Measurements from ENCODE around the gene USB1.

The USB1 gene

DNA sequence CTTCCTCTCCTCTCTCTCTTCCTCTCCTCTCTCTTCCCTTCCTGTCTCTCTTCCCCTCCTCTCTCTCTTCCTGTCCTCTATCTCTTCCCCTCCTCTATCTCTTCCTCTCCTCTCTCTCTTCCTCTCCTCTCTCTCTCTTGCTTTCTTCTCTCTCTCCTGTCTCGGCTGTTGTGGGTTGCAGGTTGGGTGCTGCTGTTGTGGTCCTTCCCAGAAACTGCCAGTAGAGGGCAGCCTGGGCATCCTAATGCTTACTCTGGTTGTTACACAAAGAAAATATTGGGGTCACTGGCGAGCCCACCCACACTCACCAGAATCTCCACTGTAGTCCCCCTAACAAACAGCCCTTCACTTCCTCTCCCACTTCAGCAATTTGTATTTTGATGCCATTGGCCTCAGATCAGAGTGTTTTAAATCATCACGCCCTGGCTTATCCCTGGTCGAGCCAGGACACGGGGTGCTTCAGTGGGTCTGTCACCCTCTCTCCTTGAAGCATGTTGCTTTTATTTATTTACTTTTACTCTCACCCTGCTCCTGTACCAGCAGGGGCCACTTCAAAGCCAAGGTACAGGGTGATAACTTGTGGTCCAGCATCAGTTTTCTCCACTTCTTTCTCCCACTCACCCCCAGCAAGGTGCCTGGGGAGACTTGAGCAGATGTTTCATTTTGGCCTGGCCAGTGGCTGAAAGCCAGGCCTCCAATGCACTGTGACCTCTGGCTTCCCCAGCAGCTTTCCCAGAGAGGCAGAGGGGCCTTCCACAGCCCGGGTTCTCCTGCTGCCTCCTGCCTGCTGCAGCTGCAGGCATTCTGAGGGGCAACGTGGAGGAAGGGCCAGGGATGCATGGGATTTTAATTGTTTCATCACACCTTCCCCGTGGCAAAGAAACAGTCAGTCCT, 19.7 kb downstream of the USB1 start:
- DNase-seq, result peak in 3 of 5 donors; percentile 37 to 58 (median 46)

DNA sequence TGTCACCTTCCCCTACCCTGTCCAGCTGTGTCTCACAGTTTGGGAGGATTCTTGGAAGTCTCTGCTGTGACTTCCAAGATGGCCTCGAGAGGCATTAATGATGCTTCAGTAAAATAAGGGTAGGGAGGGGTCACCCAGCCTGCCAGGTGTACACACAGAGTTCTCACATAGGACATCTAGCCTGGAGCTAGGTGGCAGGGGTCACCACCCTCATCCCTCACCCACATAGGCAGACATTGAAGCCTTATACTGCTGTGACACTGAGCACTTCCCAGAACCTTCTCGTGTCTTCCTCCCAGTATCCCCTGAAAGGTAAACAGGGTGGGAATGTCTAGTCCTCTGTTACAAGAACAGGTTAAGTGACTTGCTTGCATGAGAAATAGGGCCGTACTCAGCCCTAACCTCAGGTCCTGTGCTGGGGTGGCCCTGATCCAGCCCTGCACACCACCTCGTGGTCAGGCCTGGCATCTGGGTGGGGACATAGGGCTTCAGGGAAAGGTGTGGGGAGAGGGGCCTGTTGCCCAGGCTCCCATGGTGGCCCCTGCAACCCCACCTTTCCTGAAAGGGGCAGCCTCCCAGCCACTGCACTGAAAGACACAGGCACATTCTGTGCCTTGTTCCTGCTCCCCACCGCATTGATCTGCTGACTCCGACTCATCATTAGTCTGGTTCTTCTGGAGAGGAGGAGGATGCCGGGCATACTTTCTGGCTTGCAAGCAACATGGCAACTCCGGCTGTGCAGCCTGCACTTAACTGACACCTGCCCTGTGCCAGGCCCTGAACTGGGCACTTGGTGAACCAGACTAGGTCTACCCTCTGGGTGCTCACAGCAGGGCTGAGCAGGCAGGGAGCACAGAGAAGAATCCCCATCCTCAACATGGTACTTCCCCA, 20.7 kb downstream of the USB1 start:
- no peak for DNase-seq

DNA sequence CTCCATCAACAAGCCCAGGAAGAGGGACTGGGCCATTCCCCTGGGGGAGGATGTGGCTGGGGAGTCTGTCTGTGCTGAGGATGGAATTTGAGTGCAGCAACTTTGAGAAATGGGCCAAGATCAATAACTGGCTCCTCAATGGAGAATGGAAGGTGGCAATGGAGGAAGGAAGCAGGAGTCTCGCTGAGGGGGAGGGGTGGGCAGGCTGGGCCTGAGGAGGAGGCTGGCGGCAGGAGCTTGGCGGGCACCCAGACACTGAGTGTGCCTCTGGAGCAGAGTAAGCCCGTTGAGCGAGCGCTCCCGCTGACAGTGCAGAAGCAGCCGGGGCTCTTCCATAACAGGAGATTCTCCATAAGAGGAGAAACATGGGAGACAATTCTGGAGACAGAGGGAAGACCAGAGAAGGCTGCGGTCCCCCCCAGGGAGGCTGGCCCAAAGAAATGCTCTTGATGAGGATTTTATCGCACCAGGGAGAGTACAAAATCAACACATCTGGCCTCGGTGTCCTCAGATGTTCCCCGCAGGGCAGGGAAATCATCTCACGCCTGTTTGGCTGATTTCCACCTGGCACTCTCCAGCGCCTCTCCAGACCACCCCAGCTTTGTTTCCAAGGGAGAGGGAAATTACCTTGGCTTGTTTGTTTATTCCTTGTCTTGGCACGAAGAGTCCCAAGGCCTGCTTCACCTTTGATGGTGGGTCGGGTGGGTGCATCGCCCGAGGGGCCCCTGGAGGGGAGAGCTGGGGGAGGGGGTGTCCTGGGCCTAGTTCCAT, 21.6 kb downstream of the USB1 start:
- no peak for DNase-seq

GRCh38 chr16:58024486-58025350, 23.5 kb downstream of the USB1 start:
- DNase-seq, result peak in 2 of 5 donors; percentile 6 to 20

GRCh38 chr16:58025351-58026138, 24.3 kb downstream of the USB1 start, which contains the start of gene MMP15:
Gene MMP15, plus strand, starts transcription at chr16:58025754. Its CDS starts 597 bp downstream, at chr16:58026351.
- peak; percentile 43 to 61 (median 49) for DNase-seq

GRCh38 chr16:58026139-58026704, 25.0 kb downstream of the USB1 start:
- no peak for DNase-seq

DNA sequence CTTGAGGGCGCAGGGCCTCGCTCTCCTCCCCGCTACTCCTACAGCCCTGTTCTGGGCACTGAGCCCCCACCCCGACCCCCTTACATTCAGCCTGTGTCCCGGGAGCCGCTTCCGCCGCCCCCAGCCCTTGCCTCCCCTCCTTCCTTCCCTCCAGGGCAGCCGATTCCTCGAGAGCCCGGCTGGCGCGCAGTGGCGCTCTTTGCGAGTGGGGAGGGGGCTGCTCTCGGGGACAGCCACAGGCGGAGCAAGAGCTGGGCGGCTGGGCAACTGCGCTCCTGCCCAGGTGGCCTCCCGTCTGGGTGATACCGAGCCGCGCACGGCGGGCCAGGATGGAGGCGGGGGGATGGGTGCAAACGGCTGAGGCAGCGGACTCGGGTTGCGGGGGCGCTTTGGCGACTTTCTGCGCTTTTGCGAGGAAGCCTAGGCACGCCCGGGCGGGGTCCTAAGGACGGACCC, 25.5 kb downstream of the USB1 start:
- DNase-seq, result no peak

GRCh38 chr16:58027161-58027915, 26.1 kb downstream of the USB1 start:
- DNase-seq, result no peak

- DNase-seq, result no peak
These were observed 26.8 kb downstream of the USB1 start for GRCh38 chr16:58027916-58028455.

DNA sequence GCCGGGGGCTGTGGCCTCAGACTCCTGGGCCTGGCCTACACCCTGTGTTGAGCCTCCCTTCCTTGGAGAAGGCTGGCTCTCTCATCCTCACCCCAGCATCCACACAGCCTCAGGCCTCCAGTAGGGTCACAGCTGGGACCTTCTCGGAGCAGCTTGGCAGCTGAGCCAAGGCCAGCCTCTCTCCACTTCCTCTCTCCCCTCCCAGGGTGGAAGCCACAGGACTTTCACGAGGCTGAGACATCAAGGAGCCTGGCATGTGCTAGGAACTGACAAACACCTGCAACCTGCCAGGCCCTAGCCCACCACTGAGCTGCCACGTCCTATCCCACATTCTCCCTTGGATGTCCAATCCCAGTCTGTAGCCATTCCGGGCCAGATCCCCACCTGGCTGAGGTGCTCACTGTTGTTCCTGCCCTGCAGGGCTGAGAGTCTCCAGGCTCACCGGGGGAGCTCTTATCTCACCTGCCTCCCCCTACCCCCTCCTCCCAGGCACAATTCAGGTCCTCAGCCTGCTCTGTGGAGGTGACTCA, 27.4 kb downstream of the USB1 start:
- DNase-seq, result no peak

DNA sequence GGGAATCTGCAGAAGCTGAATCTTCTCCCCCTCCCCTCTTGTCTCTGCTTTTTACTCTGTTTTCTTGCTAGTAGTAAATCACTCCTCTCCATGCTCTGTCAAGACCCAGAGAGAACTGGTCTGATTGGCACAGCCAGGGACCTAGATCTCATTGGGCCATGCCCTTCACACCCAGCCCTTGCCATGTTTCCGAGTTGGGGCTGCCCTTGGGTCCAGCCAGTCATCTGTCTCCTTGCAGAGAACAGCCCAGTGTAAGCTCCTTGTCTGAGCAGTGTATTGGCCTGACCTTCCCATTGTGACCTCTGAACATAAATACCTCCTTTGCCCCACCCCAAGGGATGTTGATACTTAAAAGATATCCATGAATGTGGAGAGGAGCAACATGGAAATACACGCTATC, 28.2 kb downstream of the USB1 start:
- no peak for DNase-seq

GRCh38 chr16:58030136-58030840, 29.1 kb downstream of the USB1 start:
- DNase-seq, result no peak

DNA sequence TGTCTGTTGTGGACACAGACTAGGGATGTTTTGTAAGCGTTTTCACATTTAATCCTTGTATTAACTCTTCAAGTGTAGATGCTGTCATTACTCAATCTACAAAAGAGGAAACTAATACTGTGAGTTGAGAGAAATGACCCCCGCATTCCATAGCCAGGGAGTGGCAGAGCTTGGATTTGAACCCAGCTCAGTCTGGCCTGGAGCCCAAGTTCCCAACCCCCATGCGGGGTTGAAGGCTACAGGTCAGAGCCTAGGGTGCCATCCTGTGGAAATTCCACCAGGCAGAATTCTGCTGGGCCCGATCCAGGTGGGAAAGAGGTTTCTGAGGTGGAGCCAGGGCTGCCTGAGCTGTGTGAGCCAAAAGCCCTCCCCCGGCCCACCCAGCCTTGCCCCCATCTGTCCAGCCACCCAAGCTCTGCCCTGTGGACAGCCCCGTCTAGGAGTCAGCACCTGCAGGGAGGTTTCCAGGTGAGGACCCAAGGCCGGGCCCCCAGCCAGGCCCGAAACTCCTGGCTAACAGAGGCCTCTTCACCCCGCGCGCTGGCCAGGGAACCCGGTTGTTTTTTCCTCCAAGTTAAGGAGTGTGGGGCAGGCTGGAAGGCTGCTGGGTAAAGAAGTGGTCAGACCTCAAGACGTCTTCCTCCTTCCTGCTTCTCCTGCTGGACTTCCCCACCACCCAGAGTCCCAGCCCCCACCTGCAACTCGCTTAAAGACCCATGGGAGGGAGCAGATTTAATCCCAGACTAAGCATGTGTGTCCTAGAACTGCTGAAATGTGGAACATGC, 30.0 kb downstream of the USB1 start:
- DNase-seq, result no peak

GRCh38 chr16:58032710-58033293, 31.6 kb downstream of the USB1 start:
- no peak for DNase-seq

DNA sequence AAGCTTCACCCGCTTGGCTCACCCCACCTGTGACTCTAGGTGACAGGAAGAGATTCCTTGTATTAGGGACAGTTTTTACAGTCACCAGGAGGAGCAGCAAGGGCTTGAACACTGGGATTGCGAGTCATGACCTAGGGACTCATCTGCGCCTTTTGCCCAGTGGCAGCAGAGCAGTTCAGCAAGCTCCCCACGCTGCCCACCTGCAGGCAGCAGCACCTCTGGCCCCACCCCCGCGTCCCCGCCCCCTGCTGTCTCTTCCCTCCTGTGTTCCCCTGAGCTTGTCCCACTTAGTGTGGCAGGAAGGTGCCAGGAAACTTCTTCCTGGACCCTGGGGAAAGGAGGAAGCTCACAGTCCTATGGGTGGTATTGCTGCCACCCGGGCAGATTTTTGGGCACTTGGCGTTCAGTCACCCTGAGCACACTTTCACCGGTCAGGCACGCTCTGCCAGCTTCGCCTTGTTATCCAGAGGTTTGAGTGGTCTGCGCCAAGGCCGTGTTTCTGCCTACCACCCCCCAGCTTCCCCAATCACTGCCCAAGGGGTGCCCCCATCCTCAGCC, 33.0 kb downstream of the USB1 start:
- DNase-seq, result no peak

- DNase-seq, result no peak
These were observed 33.6 kb downstream of the USB1 start for GRCh38 chr16:58034774-58035173.

Measured in T-helper 1 cell (primary cell).